TTC549 (cell line): ENCODE results near the gene MEI1.

Source experiments
- FAIRE-seq: peaks from 2 replicates; lab custom pipeline; 2012; peaks lifted over from hg19 to GRCh38; lab: Jason Lieb, UNC

The MEI1 gene

DNA sequence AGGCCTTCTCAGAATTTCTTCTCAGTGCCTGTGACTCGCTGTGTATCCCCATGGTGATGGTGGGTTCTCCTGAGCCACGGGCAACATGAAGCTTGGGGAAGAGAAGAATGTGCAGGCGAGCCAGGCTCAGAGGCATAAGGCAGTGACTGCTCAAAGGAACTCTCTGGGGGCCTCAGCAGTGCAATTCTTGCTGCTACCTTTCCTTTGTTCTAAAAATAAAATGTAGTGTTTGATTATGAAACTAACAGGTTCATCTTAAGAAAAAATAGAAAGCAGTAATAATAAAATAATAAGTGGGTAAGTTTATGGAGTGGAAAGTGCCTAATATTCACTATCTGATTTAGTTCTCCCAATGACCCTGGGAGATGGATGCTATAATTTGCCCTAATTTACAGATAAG is 46.7 kb downstream of the MEI1 start:
- no peak for FAIRE-seq

DNA sequence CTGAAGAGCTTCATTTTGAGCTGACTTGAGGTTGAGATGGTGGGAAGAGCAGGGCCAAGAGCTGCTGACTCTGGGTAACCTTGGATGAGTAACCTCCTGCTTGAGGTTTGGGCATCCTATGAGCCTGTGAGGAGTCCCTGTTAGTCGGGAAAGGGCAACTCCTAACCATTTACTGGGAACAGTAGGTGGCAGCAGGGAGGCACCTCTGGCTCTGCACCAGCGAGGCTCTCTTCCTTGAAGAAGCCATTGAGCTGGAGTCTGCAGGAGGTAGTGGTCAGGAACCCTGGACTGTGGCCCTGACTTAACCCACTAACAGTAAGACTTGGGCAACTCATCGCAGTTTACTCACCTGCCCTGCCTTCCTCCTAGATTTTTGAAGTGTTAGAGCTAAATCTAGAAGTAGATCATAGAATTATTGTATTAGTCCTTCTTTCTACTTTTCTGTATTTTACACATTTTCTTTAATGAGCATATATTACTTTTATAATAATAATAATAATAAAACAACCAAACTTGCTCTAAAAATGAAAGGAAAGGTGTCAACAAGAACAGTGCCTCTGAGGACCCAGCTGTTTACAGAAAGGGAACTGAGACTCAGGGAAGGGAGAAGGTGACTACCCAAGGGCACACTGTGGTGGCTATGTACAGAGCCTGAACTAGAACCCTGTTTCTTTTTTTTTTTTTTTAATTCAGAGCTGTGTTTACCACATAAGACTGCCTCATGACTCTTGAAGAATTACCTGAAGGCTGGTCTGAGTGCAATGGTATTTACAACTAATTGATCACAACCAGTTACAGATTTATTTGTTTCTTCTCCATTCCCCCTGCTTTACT is 47.5 kb downstream of the MEI1 start:
- peak; percentile 56 for FAIRE-seq

DNA sequence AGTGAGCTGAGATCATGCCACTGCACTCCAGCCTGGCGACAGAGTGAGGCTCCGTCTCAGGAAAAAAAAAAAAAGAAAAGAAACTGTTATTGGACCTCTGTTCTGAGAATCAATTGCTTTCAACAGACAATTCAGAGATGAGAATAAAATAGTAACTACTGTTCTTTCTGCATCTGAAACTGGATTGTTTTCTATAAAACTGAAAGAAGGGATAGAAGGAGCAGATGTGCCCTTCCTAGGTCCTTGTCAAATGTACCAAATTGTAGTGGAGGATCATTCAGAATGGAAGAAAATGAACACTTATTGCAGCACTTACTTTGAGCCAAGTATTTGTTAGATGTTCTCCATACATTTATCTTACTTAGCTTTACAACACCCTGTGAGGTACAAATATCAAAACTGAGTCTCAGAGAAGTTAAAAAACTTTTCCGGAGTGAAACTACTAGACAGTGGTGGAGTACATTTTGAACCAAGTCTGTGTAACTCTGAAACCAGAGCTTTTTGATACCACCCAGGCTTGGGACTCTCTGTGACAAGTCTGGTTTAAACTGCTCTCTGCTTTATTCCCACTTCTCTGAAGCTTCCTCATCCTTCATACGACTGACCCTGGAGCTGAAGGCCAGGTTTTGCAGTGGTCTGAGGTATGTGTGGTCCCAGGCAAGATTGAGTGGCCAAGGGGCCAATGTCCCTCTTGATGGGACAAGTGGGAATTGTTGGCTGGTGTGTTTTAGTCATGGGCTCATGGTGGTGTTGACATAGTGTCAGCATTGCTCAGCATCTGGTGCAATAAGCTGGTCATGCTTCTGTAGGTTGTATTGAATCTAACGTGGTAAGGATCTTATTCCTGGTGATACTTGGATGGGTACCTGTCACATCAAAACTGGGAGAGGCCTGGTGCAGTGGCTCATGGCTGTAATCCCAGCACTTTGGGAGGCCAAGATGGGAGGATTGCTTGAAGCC is 53.0 kb downstream of the MEI1 start:
- FAIRE-seq, result no peak

- FAIRE-seq, result no peak
Observed at GRCh38 chr22:41753984-41754383, 54.7 kb downstream of the MEI1 start.

DNA sequence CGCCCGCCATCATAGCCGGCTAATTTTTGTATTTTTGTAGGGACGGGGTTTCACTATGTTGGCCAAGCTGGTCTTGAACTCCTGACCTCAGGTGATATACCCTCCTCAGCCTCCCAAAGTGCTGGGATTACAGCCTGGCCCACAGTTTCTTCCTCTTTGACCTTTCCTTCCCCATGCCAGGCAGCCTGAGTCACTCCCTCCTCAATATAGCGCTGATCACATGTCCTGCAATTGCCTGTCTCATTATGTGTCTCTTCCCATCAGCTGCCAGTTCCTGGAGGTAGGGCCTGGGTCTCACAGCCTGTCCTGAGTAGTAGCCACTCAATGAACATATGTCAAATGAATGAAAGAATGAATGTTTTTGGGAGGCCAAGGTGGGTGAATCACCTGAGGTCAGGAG is 58.2 kb downstream of the MEI1 start:
- FAIRE-seq, result no peak

DNA sequence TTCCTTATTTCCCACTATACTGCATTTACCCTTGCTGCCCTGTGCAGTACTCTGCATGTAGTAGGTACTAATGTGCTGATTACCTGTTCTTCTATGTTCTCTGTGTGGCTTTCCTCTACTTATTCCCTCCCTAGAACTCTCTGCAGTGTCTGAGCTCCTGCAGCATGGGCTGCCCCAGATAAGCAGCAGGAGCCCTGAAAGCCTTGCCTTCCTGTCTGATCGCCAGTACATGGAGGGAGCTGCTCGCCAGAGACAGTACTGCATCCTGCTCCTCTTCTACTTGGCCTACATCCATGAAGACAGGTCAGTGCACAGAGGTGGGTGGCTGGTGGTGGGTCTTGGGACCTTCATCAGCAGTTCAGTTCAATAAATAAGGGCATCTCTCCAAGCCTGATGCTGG is 58.9 kb downstream of the MEI1 start:
- no peak for FAIRE-seq

DNA sequence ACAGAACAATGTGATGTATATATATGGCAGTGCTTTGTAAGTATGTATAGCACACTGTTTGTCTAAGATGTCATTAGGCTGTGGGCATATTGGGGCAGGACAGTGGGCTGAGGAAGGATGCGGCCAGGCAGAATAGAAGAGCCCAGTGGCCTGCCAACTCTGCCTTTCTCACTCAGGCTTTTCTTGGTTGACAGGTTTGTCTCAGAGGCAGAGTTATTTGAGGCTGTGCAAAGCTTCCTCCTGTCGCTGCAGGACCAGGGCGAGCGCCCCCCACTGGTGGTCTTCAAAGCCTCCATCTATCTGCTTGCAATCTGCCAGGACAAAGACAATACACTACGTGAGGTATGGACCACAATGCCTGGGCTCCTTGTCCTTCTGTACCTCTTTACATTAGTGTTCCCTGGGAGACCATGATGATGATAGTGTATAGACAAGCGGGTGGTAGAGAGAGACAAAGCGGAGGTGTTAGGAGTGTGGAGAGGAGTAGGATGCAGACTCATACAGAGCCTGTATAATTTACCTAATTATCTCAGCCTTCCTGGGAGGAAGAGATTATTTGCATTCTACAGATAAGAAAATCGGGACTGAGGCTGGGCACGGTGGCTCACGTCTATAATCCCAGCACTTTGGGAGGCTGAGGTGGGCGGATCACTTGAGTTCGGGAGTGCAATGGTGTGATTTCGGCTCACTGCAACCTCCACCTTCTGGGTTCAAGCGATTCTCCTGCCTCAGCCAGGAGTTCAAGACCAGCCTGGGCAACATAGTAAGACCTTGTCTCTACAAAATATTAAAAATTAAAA is 63.9 kb downstream of the MEI1 start:
- FAIRE-seq, result no peak

- no peak for FAIRE-seq
Observed at GRCh38 chr22:41766476-41766875, 67.2 kb downstream of the MEI1 start.

DNA sequence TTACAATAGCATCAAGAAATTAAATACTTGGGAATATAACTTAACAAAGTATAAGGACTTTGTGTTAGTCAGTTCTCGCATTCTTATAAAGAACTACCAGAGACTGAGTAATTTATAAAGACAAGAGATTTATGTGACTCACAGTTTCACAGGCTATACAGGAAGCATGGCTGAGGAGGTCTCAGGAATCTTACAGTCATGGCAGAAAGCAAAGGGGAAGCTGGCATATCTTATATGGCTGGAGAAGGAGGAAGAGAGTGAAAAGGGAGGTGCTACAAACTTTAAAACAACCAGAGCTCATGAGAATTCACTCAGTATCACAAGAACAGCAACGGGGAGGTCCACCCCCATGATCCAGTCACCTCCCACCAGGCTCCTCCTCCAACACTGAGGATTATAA is 69.1 kb downstream of the MEI1 start:
- no peak for FAIRE-seq

DNA sequence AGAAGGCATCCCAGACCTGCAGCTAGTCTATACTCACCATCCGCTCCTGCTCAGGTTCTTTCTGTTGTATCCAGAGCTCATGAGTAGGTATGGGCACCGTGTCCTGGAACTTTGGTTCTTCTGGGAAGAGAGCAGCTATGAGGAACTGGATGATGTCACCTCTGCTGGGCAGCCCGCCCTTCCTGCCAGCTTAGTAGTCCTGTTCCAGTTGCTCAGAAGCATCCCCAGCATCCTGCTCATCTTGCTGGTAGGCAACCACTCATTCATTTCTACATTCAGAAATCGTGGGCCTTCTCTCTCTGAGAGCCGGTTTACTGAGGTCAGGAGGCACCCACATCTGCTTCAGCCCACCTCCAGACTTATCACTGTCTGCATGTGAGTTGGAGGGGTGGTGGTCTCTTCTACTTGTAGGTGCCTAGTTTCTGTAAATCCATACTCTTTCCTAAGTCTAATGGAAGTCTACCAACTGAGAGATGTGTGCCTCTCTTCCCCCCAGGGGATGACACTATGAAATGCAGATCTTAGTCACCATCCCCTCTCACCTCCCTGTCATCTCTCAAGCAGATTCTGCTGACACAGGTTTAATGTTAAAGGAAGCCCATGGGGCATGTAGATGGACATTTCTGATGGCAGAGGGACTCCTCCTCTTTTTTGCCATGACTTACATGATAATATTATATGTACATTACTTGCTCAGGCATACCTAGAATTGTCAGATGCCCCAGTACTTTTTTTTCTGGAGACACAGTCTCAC is 71.6 kb downstream of the MEI1 start:
- no peak for FAIRE-seq

DNA sequence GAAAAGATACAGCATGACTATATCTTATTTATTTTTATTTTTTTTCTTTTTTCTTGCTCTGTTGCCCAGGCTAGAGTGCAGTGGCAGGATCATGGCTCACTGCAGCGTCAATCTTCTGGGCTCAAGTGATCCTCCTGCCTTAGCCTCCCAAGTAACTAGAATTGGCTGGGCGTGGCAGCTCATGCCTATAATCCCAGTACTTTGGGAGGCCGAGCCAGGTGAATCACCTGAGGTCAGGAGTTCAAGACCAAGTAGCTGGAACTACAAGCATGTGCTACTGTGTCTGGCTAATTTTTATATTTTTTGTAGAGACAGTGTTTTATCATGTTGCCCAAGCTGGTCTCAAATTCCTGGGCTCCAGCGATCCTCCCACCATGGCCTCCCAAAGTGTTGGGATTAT is 72.9 kb downstream of the MEI1 start:
- FAIRE-seq, result no peak

- no peak for FAIRE-seq
Observed at GRCh38 chr22:41772645-41773044, 73.3 kb downstream of the MEI1 start.

- no peak for FAIRE-seq
Observed at GRCh38 chr22:41775338-41775737, 76.0 kb downstream of the MEI1 start.

- FAIRE-seq, result no peak
Observed at GRCh38 chr22:41775976-41776375, 76.7 kb downstream of the MEI1 start.

GRCh38 chr22:41776381-41776780 is 77.1 kb downstream of the MEI1 start:
- FAIRE-seq, result no peak

DNA sequence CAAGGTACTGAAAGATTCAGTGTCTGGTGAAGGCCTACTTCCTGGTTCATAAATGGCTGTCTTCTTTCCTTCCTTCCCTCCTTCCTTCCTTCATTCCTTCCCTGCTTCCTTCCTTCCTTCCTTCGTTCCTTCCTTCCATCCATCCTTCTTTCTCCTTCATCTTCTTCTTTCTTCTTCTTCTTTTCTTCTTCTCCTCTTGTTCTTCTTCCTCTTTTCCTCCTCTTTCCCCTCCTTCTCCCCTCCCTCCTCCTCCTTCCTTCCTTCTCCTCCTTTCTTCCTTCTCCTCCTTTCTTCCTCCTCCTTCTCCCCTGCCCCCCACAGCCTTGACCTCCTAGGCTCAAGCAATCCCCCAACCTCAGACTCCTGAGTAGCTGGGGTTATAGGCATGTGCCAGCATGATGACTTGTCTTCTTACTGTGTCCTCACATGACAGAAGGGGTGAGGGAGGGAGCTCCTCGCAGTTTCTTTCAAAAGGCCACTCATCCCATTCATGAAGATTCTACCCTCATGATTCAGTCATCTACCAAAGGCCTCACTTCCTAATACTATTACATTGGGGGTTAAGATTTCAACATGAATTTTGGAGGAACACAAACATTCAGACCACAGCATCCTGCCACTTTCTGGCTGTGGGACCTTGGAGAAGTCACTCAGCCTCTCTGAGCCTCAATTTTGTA is 78.6 kb downstream of the MEI1 start:
- FAIRE-seq, result no peak

- FAIRE-seq, result no peak
Observed at GRCh38 chr22:41779929-41780505, 80.7 kb downstream of the MEI1 start.

DNA sequence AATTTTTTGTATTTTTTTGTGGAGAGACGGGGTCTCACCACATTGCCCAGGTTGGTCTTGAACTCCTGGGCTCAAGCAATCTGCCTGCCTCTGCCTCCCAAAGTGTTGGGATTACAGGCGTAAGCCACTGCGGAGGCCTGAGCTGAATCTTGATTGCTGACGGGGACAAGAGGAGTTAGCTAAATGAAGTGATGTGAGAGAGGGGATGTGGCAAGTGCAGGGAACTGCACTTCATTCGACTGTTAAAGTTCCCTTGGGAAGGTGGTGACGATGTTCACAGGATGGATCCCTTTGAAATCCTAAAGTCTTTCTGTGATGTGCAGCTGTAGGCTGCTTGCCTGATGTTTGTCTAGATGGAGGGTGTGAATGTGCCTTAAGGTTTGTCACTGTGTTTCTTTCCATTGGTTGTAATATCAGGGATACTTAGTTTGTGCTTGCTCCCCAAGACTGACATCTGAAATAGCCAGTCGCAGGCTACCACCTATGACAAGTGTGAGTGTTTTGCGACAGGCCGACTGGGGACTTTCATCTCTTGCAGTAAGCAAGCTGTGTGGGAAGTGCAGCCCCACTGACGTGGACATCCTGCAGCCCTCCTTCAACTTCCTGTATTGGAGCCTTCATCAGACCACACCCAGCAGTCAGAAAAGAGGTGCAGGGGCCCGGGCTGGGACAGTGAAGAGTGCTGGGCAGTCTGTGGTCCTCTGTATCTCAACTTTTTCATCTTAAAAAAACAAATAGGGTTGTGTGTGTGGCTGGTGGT is 81.6 kb downstream of the MEI1 start:
- no peak for FAIRE-seq

GRCh38 chr22:41781507-41781906 is 82.2 kb downstream of the MEI1 start:
- no peak for FAIRE-seq

GRCh38 chr22:41782316-41782715 is 83.0 kb downstream of the MEI1 start:
- no peak for FAIRE-seq
